Right renal pelvis (tissue), 4 donors: ENCODE data around the gene SULT1C2. TPM values are rescaled to one million over a fixed set of nuclear protein-coding genes. Genes with fewer than 3 reads are reported as not detected.
"Not testable (repeated sequence)": the region's sequence is repeated elsewhere in the genome, so short reads cannot be mapped to it uniquely, and the experiment has no call there.

ENCODE experiments used
- DNase-seq, 4 donors: peaks; one replicate each; pipeline ENCODE4 v3.0.0-alpha.2; 2013; ENCODE audit warnings: low read depth in 4 of 4, low spot score in 3 of 4, missing footprints in 1 of 4
- polyA plus RNA-seq, 4 donors: library from polyadenylated mRNA; unstranded; fragments of 120-200 nt; gene quantifications; one replicate each; pipeline ENCODE4 v1.2.1, GENCODE V29; 2013; ENCODE audit not compliant: insufficient read length in 4 of 4

The SULT1C2 gene
- polyA plus RNA-seq, 4 donors: 44.0 to 62.5 (median 50.0) TPM

DNA sequence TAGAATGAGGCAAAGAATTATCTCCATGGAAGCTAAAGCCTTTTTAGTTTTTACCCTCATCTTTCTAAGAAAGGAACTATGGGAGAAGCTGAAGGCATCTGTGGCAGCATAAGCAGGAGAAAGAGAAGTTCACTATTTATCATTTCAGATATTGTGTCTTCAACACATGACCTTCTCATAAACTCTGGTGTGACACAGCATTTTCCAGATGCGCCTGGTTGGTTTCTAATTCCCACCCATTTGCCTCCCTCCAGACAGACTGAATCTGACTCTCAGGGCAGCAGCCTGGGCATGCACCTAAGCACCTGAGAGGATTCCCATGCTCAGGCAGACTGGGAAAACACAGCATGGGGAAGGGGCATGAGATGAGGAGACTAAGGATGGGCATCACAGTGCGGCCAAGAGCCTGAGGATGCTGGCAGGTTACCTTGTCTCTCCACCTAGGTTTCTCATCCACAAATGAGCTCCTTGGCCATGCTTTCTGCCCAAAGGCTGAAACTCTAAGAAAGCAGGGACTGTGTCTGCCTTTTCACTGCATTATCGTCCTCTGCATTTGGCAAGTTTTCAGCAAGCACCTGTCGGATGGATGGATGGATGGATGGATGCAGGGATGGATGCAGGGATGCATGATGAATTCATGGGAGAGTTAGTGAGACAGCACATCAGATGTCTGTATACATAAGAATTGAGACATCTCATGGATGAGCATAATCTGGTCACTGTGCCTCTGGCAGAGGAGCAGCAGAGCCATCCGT, 60.3 kb downstream of the SULT1C2 start:
- no peak for DNase-seq

DNA sequence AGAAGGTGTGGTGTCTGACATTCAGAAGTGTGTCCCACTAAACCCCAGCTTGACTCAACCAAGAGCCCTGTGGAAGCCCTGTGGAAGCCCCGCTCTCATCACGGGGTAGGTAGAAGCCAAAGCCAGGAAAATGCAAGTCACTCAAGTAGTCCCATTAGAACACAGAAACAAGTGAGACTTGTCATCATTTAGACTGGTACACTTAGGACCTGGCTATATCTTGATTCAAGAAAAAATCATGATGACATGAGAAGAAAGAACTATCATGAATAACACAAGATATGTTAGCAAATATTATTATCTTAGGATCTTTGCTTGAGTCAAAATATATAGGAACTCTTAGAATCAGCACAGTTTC, 60.9 kb downstream of the SULT1C2 start:
- DNase-seq: no peak

DNA sequence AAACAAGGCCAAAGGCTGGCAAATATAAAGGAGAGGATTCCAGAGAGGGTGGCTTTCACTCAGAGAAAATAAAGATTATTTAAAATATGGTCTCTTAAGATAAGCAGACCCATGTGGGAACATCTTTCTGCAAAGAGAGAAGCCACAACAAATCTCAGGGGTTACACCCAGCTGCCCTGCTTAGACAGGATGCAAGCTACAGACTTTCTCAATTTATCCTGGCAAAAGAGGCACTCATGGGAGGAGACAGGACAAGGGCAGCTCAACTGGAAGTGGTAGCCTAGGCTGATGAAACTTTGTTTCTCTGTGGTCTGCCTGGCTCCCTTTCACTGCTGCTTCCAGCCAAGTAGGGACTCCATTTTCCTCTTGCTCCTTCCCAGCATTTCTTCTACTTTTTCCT, 63.2 kb downstream of the SULT1C2 start:
- DNase-seq: no peak

DNA sequence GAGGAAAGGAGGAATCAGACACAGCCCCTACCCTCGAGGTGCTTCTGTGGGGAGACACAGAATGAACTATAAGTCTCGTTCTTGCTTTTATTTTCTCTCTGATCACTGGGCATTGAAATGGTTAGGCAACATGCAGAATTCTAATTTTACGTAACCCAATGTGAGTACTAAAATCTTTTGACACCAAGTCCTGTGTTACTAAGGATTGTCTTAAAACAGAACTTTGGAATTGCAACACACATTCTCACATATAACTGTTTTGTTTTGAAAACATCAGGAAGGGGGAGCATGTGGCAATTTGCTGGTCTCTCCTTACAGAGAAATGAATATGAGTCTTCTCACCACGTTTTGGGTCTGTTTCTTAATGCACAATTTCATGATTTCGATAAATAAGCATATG, 65.4 kb downstream of the SULT1C2 start:
- no peak for DNase-seq

DNA sequence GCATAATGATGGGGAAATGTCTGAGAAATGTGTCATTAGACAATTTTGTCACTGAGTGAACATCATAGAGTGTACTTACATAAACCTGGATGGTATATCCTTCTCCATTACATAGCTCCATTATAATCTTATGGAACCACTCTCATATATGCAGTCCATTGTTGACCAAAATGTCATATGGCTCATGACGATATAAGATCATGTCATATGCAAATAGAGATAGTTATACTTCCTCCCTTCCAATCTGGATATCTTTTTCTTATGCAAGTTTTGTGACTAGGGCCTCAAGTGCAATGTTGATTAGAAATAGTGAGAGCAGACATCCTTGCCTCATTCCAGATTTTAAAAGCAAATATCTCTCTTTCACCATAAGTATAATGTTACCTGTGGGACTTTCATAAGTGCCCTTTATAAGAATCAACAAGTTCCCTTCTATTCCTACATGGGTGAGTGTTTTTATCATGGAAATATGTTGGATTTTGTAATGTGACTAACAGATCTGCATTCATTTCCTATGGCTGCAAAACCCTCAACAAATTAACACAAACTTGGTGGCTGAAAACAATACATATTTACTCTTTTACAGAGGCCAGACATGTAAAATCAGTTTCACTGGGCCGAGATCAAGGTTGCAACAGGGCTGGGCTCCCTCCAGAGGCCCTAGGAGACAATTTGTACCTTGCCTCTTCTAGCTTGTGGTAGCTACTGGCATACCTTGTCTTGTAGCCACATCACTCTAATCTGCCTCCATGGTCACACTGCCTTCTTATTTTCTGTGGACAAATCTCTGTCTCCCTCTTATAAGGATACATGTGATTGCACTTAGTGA, 67.4 kb downstream of the SULT1C2 start:
- DNase-seq: no peak

DNA sequence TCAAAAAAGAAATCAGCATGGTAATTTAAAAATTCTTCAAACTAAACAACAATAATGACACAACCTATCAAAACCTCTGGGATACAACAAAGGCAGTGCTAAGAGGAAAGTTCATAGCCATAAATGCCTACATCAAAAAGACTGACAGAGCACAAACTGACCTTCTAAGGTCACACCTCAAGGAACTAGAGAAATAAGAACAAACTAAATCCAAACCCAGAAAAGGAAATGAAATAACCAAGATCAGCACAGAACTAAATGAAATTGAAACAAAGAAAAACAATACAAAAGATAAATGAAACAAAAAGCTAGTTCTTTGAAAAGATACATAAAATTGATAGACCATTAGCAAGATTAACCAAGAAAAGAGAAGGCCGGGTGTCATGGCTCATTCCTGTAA, 70.6 kb downstream of the SULT1C2 start:
- DNase-seq: not testable (repeated sequence)

Other genes starting within 250 kb of the SULT1C2 start
- gene SULT1C3, start 48.9 kb upstream of the SULT1C2 start, polyA plus RNA-seq: under 1 TPM in 1 of 4 donors, not detected in 3; 0.05 TPM
- 10 to 100 TPM; 39.9 to 48.1 (median 45.3) TPM for gene SULT1C4, start 89.1 kb downstream of the SULT1C2 start, polyA plus RNA-seq
- gene GCC2, start 160.3 kb downstream of the SULT1C2 start, polyA plus RNA-seq: 10 to 100 TPM; 50.3 to 72.3 (median 58.1) TPM
- 10 to 100 TPM; 50.2 to 59.7 (median 58.6) TPM for gene LIMS1, start 245.6 kb downstream of the SULT1C2 start, polyA plus RNA-seq